Measurements from ENCODE around the gene IARS2. TPM values are rescaled to one million over a fixed set of nuclear protein-coding genes. Genes with fewer than 3 reads are reported as not detected.

IARS2 gene
- total RNA-seq, 1 experiment from 2014 or later, result 106 TPM

DNA sequence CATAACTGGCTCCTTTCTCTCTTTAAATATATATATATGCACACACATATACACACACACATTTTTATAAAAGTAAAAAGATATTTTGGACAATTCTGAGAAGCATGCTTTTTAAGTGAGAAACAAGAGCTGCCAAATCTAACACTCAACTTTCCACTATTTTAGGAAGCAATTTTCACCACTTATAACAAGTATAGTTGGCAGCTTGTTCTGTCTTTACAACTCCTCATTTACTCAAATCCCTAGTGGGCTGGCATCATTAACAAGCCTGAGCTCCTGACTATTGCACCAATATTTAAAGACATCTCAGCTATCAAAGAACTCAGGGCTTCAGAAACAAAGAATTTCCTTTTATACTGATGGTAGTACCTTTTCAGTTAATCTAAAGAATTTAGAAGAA, 101.8 kb downstream of the IARS2 start:
- CTCF ChIA-PET, result no interaction called here
- Histone ChIP-seq H3K36me3 (ENCODE audit: control insufficient read depth, insufficient read depth, low read length) (peaks cover 13% of the 10 kb centered on the region), H3K9me3 (ENCODE audit: control insufficient read depth, insufficient read depth, low read depth, low read length) (no peaks in the 10 kb centered on the region), H3K4me3 (ENCODE audit: low read depth in 2 of 2, low read length in 2 of 2) (no peak overlapping the region), H3K27ac (ENCODE audit: low read length) (no peak overlapping the region), H3K27me3 (ENCODE audit: control insufficient read depth, insufficient read depth, low read length) (no peaks in the 10 kb centered on the region), H3K4me1 (ENCODE audit: control insufficient read depth, insufficient read depth, low read length) (no peaks in the 10 kb centered on the region)
- POLR2A ChIA-PET, result no interaction called here
- DNase-seq (ENCODE audit: low read depth, low spot score) (no peak), ATAC-seq (no peak)
- TF ChIP-seq TCF7L2 (IDR thresholded peaks at IDR 0.05; ENCODE audit: low read depth, low read length) (no peak), POLR2AphosphoS5 (IDR thresholded peaks at IDR 0.05; ENCODE audit: low read depth, low read length) (no peak), REST (IDR thresholded peaks at IDR 0.05; ENCODE audit: insufficient read depth in 1 of 2, low read depth in 2 of 2, low read length in 1 of 2) (no peak), SIN3A (IDR thresholded peaks at IDR 0.05; ENCODE audit: borderline replicate concordance, insufficient read depth, low read depth, low read length) (no peak)
- TF ChIP-seq, protein P1, sequence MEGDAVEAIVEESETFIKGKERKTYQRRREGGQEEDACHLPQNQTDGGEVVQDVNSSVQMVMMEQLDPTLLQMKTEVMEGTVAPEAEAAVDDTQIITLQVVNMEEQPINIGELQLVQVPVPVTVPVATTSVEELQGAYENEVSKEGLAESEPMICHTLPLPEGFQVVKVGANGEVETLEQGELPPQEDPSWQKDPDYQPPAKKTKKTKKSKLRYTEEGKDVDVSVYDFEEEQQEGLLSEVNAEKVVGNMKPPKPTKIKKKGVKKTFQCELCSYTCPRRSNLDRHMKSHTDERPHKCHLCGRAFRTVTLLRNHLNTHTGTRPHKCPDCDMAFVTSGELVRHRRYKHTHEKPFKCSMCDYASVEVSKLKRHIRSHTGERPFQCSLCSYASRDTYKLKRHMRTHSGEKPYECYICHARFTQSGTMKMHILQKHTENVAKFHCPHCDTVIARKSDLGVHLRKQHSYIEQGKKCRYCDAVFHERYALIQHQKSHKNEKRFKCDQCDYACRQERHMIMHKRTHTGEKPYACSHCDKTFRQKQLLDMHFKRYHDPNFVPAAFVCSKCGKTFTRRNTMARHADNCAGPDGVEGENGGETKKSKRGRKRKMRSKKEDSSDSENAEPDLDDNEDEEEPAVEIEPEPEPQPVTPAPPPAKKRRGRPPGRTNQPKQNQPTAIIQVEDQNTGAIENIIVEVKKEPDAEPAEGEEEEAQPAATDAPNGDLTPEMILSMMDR (IDR thresholded peaks at IDR 0.05), result no peak
- intact Hi-C loops (cut with micrococcal nuclease; ENCODE audit: unreplicated experiment), result no loop called here
- in situ Hi-C loops (cut with HindIII; ENCODE audit: low pct_unique_long_range_greater_than_20kb, low sequenced_read_pairs), result no loop called here
- BruUV-seq (replicated peaks), result no TSS peak

Small RNA genes lying within 50 kb of the gene (microRNA-seq; reads per million reads assigned to microRNA genes)
- gene MIR194-1 (ENCODE audit: unreplicated experiment), result not detected
- 1.3 reads per million for gene MIR215 (ENCODE audit: unreplicated experiment)

Other genes starting within 250 kb of the IARS2 start
- gene SLC30A10, start 165.6 kb upstream of the IARS2 start, total RNA-seq (2021; ENCODE audit: unreplicated experiment), result not detected
- gene EPRS1, start 47.6 kb upstream of the IARS2 start, total RNA-seq (2021; ENCODE audit: unreplicated experiment), result 143 TPM
- 20.8 TPM for gene BPNT1, start 4.3 kb upstream of the IARS2 start, total RNA-seq (2021; ENCODE audit: unreplicated experiment)
- gene RAB3GAP2, start 178.3 kb downstream of the IARS2 start, total RNA-seq (2021; ENCODE audit: unreplicated experiment), result 39.0 TPM

All from Panc1 (cell line).